Astrocyte (in vitro differentiated cells and primary cell): ENCODE data around the gene TRAPPC3. TPM values are rescaled to one million over a fixed set of nuclear protein-coding genes. Genes with fewer than 3 reads are reported as not detected.
A peak's percentile ranks its signal among the peaks of the same experiment; 100 is the strongest.

ENCODE experiments used
- DNase-seq: peaks from one replicate; pipeline ENCODE4 v3.0.0-alpha.2; 2010; ENCODE audit warnings: low read depth
- FAIRE-seq: peaks from 2 replicates; lab custom pipeline; 2011; peaks lifted over from hg19 to GRCh38; lab: Jason Lieb, UNC
- H2AFZ ChIP-seq: 2 replicates; pipeline ENCODE4 v1.6.0; 2012; ENCODE audit warnings: low read depth, low read length, inconsistent platforms
- H3K27ac ChIP-seq: 2 replicates; pipeline ENCODE4 v1.5.1; 2011; ENCODE audit warnings: low read depth, low read length, inconsistent platforms
- H3K27me3 ChIP-seq: 2 replicates; pipeline ENCODE4 v1.6.0; 2011; ENCODE audit warnings: low read length, inconsistent platforms; ENCODE audit not compliant: insufficient read depth
- H3K36me3 ChIP-seq: 2 replicates; pipeline ENCODE4 v1.5.1; 2011; ENCODE audit warnings: low read length, inconsistent platforms; ENCODE audit not compliant: insufficient read depth
- H3K4me1 ChIP-seq: 2 replicates; pipeline ENCODE4 v1.5.1; 2011; ENCODE audit warnings: low read length, inconsistent platforms; ENCODE audit not compliant: insufficient read depth
- H3K4me2 ChIP-seq: 2 replicates; pipeline ENCODE4 v1.6.0; 2012; ENCODE audit warnings: low read length, inconsistent platforms
- H3K4me3 ChIP-seq: 2 replicates; pipeline ENCODE4 v1.5.1; 2011; ENCODE audit warnings: low read depth, mild to moderate bottlenecking, low read length, inconsistent platforms; ENCODE audit not compliant: insufficient read depth
- H3K79me2 ChIP-seq: 2 replicates; pipeline ENCODE4 v1.6.0; 2012; ENCODE audit warnings: mild to moderate bottlenecking, low read length, inconsistent platforms; ENCODE audit not compliant: insufficient read depth
- H3K9ac ChIP-seq: 2 replicates; pipeline ENCODE4 v1.6.0; 2012; ENCODE audit warnings: mild to moderate bottlenecking, low read length, inconsistent platforms
- H3K9me3 ChIP-seq: 2 replicates; pipeline ENCODE4 v1.5.1; 2012; ENCODE audit warnings: low read depth, mild to moderate bottlenecking, low read length, inconsistent platforms; ENCODE audit not compliant: insufficient read depth
- H4K20me1 ChIP-seq: 2 replicates; pipeline ENCODE4 v1.6.0; 2012; ENCODE audit warnings: low read length, inconsistent platforms; ENCODE audit not compliant: insufficient read depth
- H3K27ac Mint-ChIP-seq: one replicate; pipeline ENCODE4 v1.8.0; 2021; ENCODE audit warnings: mild to moderate bottlenecking, mixed read lengths; ENCODE audit not compliant: unreplicated experiment
- H3K27me3 Mint-ChIP-seq: one replicate; pipeline ENCODE4 v1.8.0; 2021; ENCODE audit warnings: low read depth, mixed read lengths; ENCODE audit not compliant: unreplicated experiment
- H3K36me3 Mint-ChIP-seq: one replicate; pipeline ENCODE4 v1.8.0; 2021; ENCODE audit warnings: low read depth, mixed read lengths; ENCODE audit not compliant: unreplicated experiment
- H3K4me1 Mint-ChIP-seq: one replicate; pipeline ENCODE4 v1.8.0; 2021; ENCODE audit warnings: low read depth, mixed read lengths; ENCODE audit not compliant: unreplicated experiment
- H3K4me3 Mint-ChIP-seq: one replicate; pipeline ENCODE4 v1.8.0; 2021; ENCODE audit warnings: mild to moderate bottlenecking, moderate library complexity, mixed read lengths; ENCODE audit not compliant: unreplicated experiment
- H3K9me3 Mint-ChIP-seq: one replicate; pipeline ENCODE4 v1.8.0; 2021; ENCODE audit warnings: mild to moderate bottlenecking, mixed read lengths; ENCODE audit not compliant: unreplicated experiment
- EZH2 ChIP-seq: IDR thresholded peaks from 2 replicates; pipeline ENCODE4 v1.6.1; 2012; ENCODE audit warnings: mild to moderate bottlenecking, low read length, inconsistent platforms; ENCODE audit not compliant: insufficient read depth
- total RNA-seq: library from RNA; stranded (reverse); gene quantifications from 2 replicates; pipeline ENCODE4 v1.2.1, GENCODE V29; 2021
- TF ChIP-seq, protein P1 (sequence below): IDR thresholded peaks from 2 replicates; pipeline ENCODE4 v1.5.1; 2011; ENCODE audit warnings: low read depth, mild to moderate bottlenecking, inconsistent platforms, low read length, moderate library complexity; ENCODE audit not compliant: insufficient read depth

Gene TRAPPC3
- total RNA-seq, 1 donor from 2014 or later: 87.1 TPM

GRCh38 chr1:36165145-36165544 is 15.9 kb upstream of the TRAPPC3 start:
- Histone ChIP-seq H3K79me2 (peaks cover 99% of the 10 kb centered on the region), H3K4me1 (peaks cover 37% of the 10 kb centered on the region), H3K27ac (peak overlapping the region; percentile 12), H2AFZ (no peak overlapping the region), H4K20me1 (peaks cover 98% of the 10 kb centered on the region), H3K4me2 (no peak overlapping the region), H3K4me3 (no peak overlapping the region), H3K9me3 (no peaks in the 10 kb centered on the region), H3K36me3 (peaks cover 23% of the 10 kb centered on the region), H3K9ac (peak overlapping the region; percentile 65), H3K27me3 (no peaks in the 10 kb centered on the region)
- no peak for FAIRE-seq
- peaks cover 56% of the 10 kb centered on the region for H3K4me1 Mint-ChIP-seq
- no peak overlapping the region for H3K27ac Mint-ChIP-seq
- H3K4me3 Mint-ChIP-seq: no peak overlapping the region
- no peaks in the 10 kb centered on the region for H3K9me3 Mint-ChIP-seq
- TF ChIP-seq, protein P1, sequence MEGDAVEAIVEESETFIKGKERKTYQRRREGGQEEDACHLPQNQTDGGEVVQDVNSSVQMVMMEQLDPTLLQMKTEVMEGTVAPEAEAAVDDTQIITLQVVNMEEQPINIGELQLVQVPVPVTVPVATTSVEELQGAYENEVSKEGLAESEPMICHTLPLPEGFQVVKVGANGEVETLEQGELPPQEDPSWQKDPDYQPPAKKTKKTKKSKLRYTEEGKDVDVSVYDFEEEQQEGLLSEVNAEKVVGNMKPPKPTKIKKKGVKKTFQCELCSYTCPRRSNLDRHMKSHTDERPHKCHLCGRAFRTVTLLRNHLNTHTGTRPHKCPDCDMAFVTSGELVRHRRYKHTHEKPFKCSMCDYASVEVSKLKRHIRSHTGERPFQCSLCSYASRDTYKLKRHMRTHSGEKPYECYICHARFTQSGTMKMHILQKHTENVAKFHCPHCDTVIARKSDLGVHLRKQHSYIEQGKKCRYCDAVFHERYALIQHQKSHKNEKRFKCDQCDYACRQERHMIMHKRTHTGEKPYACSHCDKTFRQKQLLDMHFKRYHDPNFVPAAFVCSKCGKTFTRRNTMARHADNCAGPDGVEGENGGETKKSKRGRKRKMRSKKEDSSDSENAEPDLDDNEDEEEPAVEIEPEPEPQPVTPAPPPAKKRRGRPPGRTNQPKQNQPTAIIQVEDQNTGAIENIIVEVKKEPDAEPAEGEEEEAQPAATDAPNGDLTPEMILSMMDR: no peak
- TF ChIP-seq EZH2: no peak
- H3K36me3 Mint-ChIP-seq: peaks cover 14% of the 10 kb centered on the region
- no peak for DNase-seq
- H3K27me3 Mint-ChIP-seq: no peaks in the 10 kb centered on the region

- Mint-ChIP-seq H3K9me3 (no peaks in the 10 kb centered on the region), H3K36me3 (peaks cover 16% of the 10 kb centered on the region), H3K4me3 (no peak overlapping the region), H3K27me3 (no peaks in the 10 kb centered on the region), H3K4me1 (peaks cover 56% of the 10 kb centered on the region), H3K27ac (peak overlapping the region; percentile 21)
- Histone ChIP-seq H2AFZ (no peak overlapping the region), H3K4me1 (peaks cover 44% of the 10 kb centered on the region), H3K79me2 (peaks cover 99% of the 10 kb centered on the region), H3K27ac (peak overlapping the region; percentile 12), H3K27me3 (no peaks in the 10 kb centered on the region), H3K4me2 (peak overlapping the region; percentile 1), H3K36me3 (peaks cover 23% of the 10 kb centered on the region), H3K9ac (peak overlapping the region; percentile 17), H3K9me3 (no peaks in the 10 kb centered on the region), H3K4me3 (no peak overlapping the region), H4K20me1 (peaks cover 98% of the 10 kb centered on the region)
- FAIRE-seq: no peak
- TF ChIP-seq, protein P1: no peak
- TF ChIP-seq EZH2: no peak
- no peak for DNase-seq
These were observed 15.1 kb upstream of the TRAPPC3 start for GRCh38 chr1:36164361-36164760.

GRCh38 chr1:36163426-36163825 is 14.1 kb upstream of the TRAPPC3 start:
- Mint-ChIP-seq H3K36me3 (peaks cover 13% of the 10 kb centered on the region), H3K27ac (no peak overlapping the region), H3K9me3 (no peaks in the 10 kb centered on the region), H3K4me1 (peaks cover 60% of the 10 kb centered on the region), H3K4me3 (peak overlapping the region; percentile 69), H3K27me3 (no peaks in the 10 kb centered on the region)
- peaks cover 25% of the 10 kb centered on the region for H3K36me3 ChIP-seq
- no peak for TF ChIP-seq EZH2
- TF ChIP-seq, protein P1: no peak
- DNase-seq (no peak), FAIRE-seq (no peak)
- H3K9ac ChIP-seq: no peak overlapping the region
- no peak overlapping the region for H2AFZ ChIP-seq
- H3K4me3 ChIP-seq: no peak overlapping the region
- no peaks in the 10 kb centered on the region for H3K9me3 ChIP-seq
- H3K4me1 ChIP-seq: peaks cover 49% of the 10 kb centered on the region
- no peak overlapping the region for H3K27ac ChIP-seq
- H3K79me2 ChIP-seq: peaks cover 100% of the 10 kb centered on the region
- H3K27me3 ChIP-seq: no peaks in the 10 kb centered on the region
- no peak overlapping the region for H3K4me2 ChIP-seq
- H4K20me1 ChIP-seq: peaks cover 98% of the 10 kb centered on the region
